DOHH2 (cell line): ENCODE data around the gene SLC25A51.

Experiments
- H3F3A ChIP-seq: fragments of 200-600 bp; sonication (generic), shearing (Covaris generic); 2 replicates; pipeline ENCODE4 v1.6.0; 2016; ENCODE audit warnings: antibody characterized with exemption, mild to moderate bottlenecking; ENCODE audit not compliant: control insufficient read depth, insufficient read depth
- H3K27ac ChIP-seq: fragments of 200-600 bp; sonication (generic); 2 replicates; pipeline ENCODE4 v1.5.1; 2014; ENCODE audit warnings: low read depth, mild to moderate bottlenecking, low read length, moderate library complexity
- H3K27me3 ChIP-seq: fragments of 200-600 bp; sonication (generic); 2 replicates; pipeline ENCODE4 v1.6.1; 2014; ENCODE audit warnings: mild to moderate bottlenecking, low read length, mixed read lengths; ENCODE audit not compliant: control insufficient read depth
- H3K36me3 ChIP-seq: fragments of 200-600 bp; sonication (generic); 2 replicates; pipeline ENCODE4 v1.6.1; 2014; ENCODE audit warnings: mild to moderate bottlenecking, low read length, moderate library complexity, mixed read lengths; ENCODE audit not compliant: control insufficient read depth
- H3K4me1 ChIP-seq: fragments of 200-600 bp; sonication (generic); 2 replicates; pipeline ENCODE4 v1.6.1; 2014; ENCODE audit warnings: mild to moderate bottlenecking, low read length, mixed read lengths; ENCODE audit not compliant: control insufficient read depth
- H3K4me2 ChIP-seq: fragments of 200-600 bp; sonication (generic); 2 replicates; pipeline ENCODE4 v1.6.0; 2014; ENCODE audit warnings: mild to moderate bottlenecking, low read length, moderate library complexity
- H3K4me3 ChIP-seq: fragments of 200-600 bp; sonication (generic); 2 replicates; pipeline ENCODE4 v1.5.1; 2014; ENCODE audit warnings: mild to moderate bottlenecking, low read length, mixed read lengths
- H3K79me2 ChIP-seq: fragments of 200-600 bp; sonication (generic); 2 replicates; pipeline ENCODE4 v1.6.1; 2014; ENCODE audit warnings: mild to moderate bottlenecking, low read length, mixed read lengths; ENCODE audit not compliant: control insufficient read depth
- H3K9me2 ChIP-seq: fragments of 200-600 bp; sonication (generic); replicated peaks from 2 replicates; pipeline ENCODE4 v1.6.1; 2014; ENCODE audit warnings: mild to moderate bottlenecking, low read length, mixed read lengths; ENCODE audit not compliant: control insufficient read depth
- H3K9me3 ChIP-seq: fragments of 200-600 bp; sonication (generic); 2 replicates; pipeline ENCODE4 v1.6.1; 2014; ENCODE audit warnings: antibody characterized with exemption, low read length, mixed read lengths; ENCODE audit not compliant: control insufficient read depth, insufficient read depth
- H4K20me1 ChIP-seq: fragments of 200-600 bp; sonication (generic); 2 replicates; pipeline ENCODE4 v1.6.0; 2014; ENCODE audit warnings: low read depth, mild to moderate bottlenecking, antibody characterized with exemption, low read length, moderate library complexity; ENCODE audit not compliant: control insufficient read depth, insufficient read depth
- CTCF ChIP-seq: fragments of 200-600 bp; sonication (generic); IDR thresholded peaks from one replicate; pipeline ENCODE4 v1.5.1; 2014; ENCODE audit warnings: antibody characterized with exemption, mild to moderate bottlenecking, low read depth, low read length; ENCODE audit not compliant: poor library complexity, severe bottlenecking
- EZH2phosphoT487 ChIP-seq: fragments of 200-600 bp; sonication (generic); IDR thresholded peaks from 2 replicates; pipeline ENCODE4 v1.6.1; 2017; ENCODE audit warnings: borderline replicate concordance, mild to moderate bottlenecking, antibody characterized with exemption, low read length, moderate library complexity, mixed read lengths

SLC25A51 gene

DNA sequence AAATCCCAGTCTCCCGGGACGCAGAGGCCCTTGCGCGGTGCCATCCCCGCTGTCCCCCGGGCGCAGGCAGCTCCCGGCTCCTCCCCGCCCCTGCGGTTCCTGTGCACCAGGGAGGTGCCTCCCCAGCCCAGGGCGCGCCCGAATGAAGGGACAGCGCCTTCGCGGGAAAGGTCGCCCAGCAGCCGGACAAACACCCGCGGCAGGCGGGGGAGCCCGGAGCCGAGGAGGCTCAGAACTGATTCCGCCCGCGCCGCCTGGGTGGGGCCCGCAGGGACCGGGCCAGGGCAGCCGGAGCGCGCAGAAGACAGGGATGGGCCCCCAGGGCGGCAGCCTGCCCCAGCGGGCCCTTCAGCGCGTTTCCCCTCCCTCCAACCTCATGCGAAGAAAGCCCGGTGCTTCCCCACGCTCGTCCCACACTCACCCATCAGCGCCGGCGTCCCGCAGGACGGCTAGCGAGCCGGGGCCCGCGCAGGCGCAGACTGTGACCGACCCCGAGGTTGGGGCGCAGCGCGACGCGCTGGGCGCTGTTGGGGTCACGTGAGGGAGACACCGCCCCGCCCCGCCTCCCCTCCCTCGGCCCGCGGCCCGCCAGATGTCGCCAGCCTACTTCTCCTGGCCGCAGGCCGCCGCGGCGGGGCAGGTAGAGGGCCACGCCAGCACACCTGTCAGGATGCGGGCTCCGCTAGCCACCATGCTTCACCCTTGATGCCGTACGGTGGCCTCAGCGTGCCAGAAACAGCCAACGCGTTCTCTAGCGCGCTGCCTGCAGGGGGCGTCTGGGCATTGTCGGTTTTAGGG is at the start of gene SLC25A51:
Gene SLC25A51 (minus strand): TSS at position 481 of the 798 bp plus-strand sequence. CDS start 15,577 bp downstream, outside the sequence.
- no peaks in the 10 kb centered on the region for H3K9me3 ChIP-seq
- no peaks in the 10 kb centered on the region for H3K27me3 ChIP-seq
- peaks cover 16% of the 10 kb centered on the region for H3K36me3 ChIP-seq
- no peaks in the 10 kb centered on the region for H3K9me2 ChIP-seq
- TF ChIP-seq CTCF (peak; percentile 94), EZH2phosphoT487 (no peak)
- H3K4me3 ChIP-seq: peak within 1 kb of the TSS; percentile 89
- peak within 1 kb of the TSS; percentile 79 for H3K4me2 ChIP-seq
- no peaks in the 10 kb centered on the region for H3F3A ChIP-seq
- H3K4me1 ChIP-seq: peaks cover 22% of the 10 kb centered on the region
- no peaks in the 10 kb centered on the region for H4K20me1 ChIP-seq
- H3K79me2 ChIP-seq: peaks cover 32% of the 10 kb centered on the region
- peak within 1 kb of the TSS; percentile 58 for H3K27ac ChIP-seq

DNA sequence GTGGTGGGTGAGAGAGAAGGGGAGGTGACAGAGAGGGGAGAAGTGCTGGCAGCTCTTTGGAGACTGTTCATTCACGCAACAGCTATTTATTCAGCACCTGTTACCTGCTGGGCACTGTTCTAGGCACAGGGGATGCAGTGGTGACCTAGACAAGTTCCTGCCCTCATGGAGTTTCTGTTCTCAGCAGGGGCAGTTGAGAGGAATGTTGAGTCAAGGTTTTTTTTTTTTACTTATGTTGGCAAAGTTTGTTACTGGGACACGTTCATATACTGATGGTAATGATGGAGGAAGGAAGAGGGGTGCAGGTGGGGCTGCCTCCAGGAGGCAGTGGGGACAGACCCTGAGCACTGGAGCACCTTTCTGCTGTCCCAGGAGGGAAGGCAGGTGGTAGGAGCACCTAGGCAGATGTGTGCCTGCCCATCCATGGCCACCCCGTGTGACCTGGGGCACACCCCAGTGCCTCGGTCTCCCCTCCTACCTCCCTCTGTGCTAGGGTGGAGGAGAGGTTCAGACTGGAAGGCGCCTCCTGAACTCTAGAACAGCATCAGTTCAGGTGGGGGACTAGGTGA is 49.4 kb upstream of the SLC25A51 start:
- Histone ChIP-seq H3K4me3 (no peak overlapping the region), H3F3A (no peaks in the 10 kb centered on the region), H3K36me3 (no peaks in the 10 kb centered on the region), H3K4me2 (no peak overlapping the region), H3K79me2 (no peaks in the 10 kb centered on the region), H3K9me3 (no peaks in the 10 kb centered on the region), H3K27ac (no peak overlapping the region), H4K20me1 (no peaks in the 10 kb centered on the region), H3K9me2 (no peaks in the 10 kb centered on the region), H3K4me1 (no peaks in the 10 kb centered on the region), H3K27me3 (no peaks in the 10 kb centered on the region; the same call in 1 of the 2 replicates)
- TF ChIP-seq EZH2phosphoT487 (no peak), CTCF (no peak)

DNA sequence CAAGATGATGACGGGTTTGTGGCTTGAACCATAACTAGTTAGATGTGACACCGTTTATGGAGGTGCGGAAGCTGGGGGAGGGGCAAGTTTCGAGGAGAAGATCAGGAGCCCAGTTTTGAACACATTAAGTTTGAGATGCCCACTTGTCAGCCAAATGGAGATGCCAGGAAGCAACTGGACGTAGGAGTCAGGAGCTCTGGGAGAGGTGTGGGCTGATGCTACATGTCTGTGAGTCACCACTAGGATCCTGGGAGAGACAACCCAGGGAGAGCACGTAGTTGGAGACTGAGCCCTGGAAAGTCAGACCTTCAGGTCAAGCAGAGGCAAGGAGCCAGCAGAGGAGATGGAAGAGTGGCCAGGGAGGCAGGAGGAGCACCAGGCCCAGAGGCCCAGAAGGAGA is 48.8 kb upstream of the SLC25A51 start:
- no peak overlapping the region for H3K4me2 ChIP-seq
- no peaks in the 10 kb centered on the region for H3K9me3 ChIP-seq
- no peak overlapping the region for H3K27ac ChIP-seq
- no peaks in the 10 kb centered on the region for H4K20me1 ChIP-seq
- H3K79me2 ChIP-seq: no peaks in the 10 kb centered on the region
- TF ChIP-seq CTCF: no peak
- TF ChIP-seq EZH2phosphoT487: no peak
- no peaks in the 10 kb centered on the region for H3K9me2 ChIP-seq
- H3K4me1 ChIP-seq: no peaks in the 10 kb centered on the region
- no peaks in the 10 kb centered on the region for H3K36me3 ChIP-seq
- H3K27me3 ChIP-seq: peaks cover under 1% of the 10 kb centered on the region; the same call in 1 of the 2 replicates
- H3F3A ChIP-seq: no peaks in the 10 kb centered on the region
- no peak overlapping the region for H3K4me3 ChIP-seq
